Measurements from ENCODE around the gene LAD1. TPM values are rescaled to one million over a fixed set of nuclear protein-coding genes. Genes with fewer than 3 reads are reported as not detected.

The LAD1 gene
- total and polyA plus RNA-seq, 2 of the 4 experiments (the other 2 are of a cell fraction), result under 0.01 to 0.07 TPM

DNA sequence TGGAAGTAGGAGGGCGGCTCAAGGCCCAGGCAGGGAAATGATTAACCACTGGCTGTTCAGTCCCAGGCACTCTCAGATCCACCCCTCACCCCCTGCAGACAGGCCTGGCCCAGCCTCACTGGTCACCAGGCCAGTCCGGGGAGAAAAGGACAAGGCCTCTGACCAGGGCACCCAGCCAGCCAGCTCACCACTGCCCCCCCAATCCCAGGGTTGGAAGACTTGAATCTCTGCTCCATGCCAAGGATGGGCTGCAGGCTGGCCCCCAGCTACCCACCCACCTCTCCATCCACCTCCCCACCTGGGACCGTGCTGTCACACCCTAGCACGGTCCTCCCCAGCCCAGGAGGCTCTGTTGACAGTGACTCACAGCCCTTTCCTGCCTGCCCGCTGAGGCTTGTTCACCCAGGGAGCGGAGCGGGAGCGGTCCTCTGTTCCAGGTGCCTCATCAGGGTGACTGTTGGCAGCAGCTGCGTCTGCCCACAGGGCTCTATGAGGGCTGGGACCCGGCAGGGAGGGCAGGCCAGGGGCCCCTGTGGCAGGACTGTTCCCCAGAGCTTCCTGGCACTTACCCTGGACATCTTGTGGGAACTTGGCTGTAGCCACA is 2.2 kb downstream of the LAD1 start:
- no peak overlapping the region for H3K23ac ChIP-seq (ENCODE audit: low read depth, low read length)
- POLR2A ChIA-PET (ENCODE audit: unreplicated experiment), result no interaction called here

More for the DNA sequence above, 2.2 kb downstream of the LAD1 start:
- peaks cover 88% of the 10 kb centered on the region for H3K27me3 ChIP-seq (ENCODE audit: control insufficient read depth, insufficient read depth, low read length)
- H2BK120ac ChIP-seq (ENCODE audit: low read depth, low read length), result no peak overlapping the region
- no peak overlapping the region for H2BK15ac ChIP-seq (ENCODE audit: low read depth, low read length)
- H3K9me3 ChIP-seq (ENCODE audit: control insufficient read depth, insufficient read depth, low read length), result no peaks in the 10 kb centered on the region
- H4K5ac ChIP-seq (ENCODE audit: low read depth, low read length), result no peak overlapping the region
- no peak overlapping the region for H3K14ac ChIP-seq (replicated peaks; ENCODE audit: low read depth, low read length)
- 84% methylated on average over 8 of the region's 10 CpGs; no CpG with 5 or more reads in 1 of the 2 experiments for WGBS, 2 experiments (ENCODE audit: extremely low coverage in 2 of 2, insufficient read length in 1 of 2)
- H3K9ac ChIP-seq (ENCODE audit: low read depth, low read length), result no peak overlapping the region
- H2BK20ac ChIP-seq (ENCODE audit: low read depth, low read length), result no peak overlapping the region
- H4K91ac ChIP-seq (ENCODE audit: insufficient read depth, low read depth, low read length), result no peak overlapping the region
- no peaks in the 10 kb centered on the region for H3K79me1 ChIP-seq (ENCODE audit: low read depth in 1 of 2, low read length in 2 of 2)
- H3K9me1 ChIP-seq (ENCODE audit: insufficient read depth, low read length), result no peaks in the 10 kb centered on the region
- no peak for TF ChIP-seq RCOR1 (IDR thresholded peaks at IDR 0.05; ENCODE audit: insufficient replicate concordance, low read length)
- TF ChIP-seq CEBPB (IDR thresholded peaks at IDR 0.05; ENCODE audit: low read depth, low read length), result no peak
- no peak for TF ChIP-seq MXI1 (IDR thresholded peaks at IDR 0.05; ENCODE audit: borderline replicate concordance, low read depth, low read length)
- no peak for TF ChIP-seq CTCF (conservative IDR thresholded peaks at IDR 0.05; ENCODE audit: low read depth, low read length)
- TF ChIP-seq BHLHE40 (IDR thresholded peaks at IDR 0.05; ENCODE audit: low read depth, low read length), result no peak
- DNase-seq (no peak), ATAC-seq (ENCODE audit: low read depth) (no peak)
- no peak overlapping the region for H2BK5ac ChIP-seq (ENCODE audit: low read depth, low read length, poor library complexity, severe bottlenecking)
- in situ Hi-C loops (cut with MboI; ENCODE audit: low sequenced_read_pairs) (no loop called here), dilution Hi-C loops (cut with HindIII; ENCODE audit: low sequenced_read_pairs, unreplicated experiment) (no loop called here), intact Hi-C loops (cut with micrococcal nuclease) (no loop called here)
- H2AFZ ChIP-seq (replicated peaks; ENCODE audit: low read length, poor library complexity), result no peak overlapping the region
- no peak overlapping the region for H3K4ac ChIP-seq (ENCODE audit: low read depth, low read length)
- H3K36me3 ChIP-seq (ENCODE audit: control insufficient read depth, insufficient read depth, low read length), result no peaks in the 10 kb centered on the region
- no peaks in the 10 kb centered on the region for H3K4me1 ChIP-seq (ENCODE audit: control insufficient read depth, insufficient read depth, low read length)
- H4K20me1 ChIP-seq (ENCODE audit: insufficient read depth, low read length), result no peaks in the 10 kb centered on the region
- no peak overlapping the region for H2AK9ac ChIP-seq (replicated peaks; ENCODE audit: low read depth, low read length, poor library complexity)
- H3K4me2 ChIP-seq (ENCODE audit: low read depth, low read length), result no peak overlapping the region
- CTCF ChIA-PET, result interaction anchor here (0.6 kb wide), 1 partner anchor 698 kb away, joined by 3 read pairs; no protein-coding TSS in a partner anchor
- H4K8ac ChIP-seq (ENCODE audit: low read depth in 2 of 2, low read length in 2 of 2), result no peak overlapping the region
- H3K18ac ChIP-seq (ENCODE audit: low read depth, low read length), result no peak overlapping the region
- H2AK5ac ChIP-seq (ENCODE audit: low read depth, low read length), result no peak overlapping the region
- BruUV-seq (replicated peaks), result no TSS peak
- H3K56ac ChIP-seq (ENCODE audit: extremely low read depth, insufficient read depth, low read length), result no peak overlapping the region
- H3K4me3 ChIP-seq (ENCODE audit: insufficient read depth, low read depth, low read length), result no peak overlapping the region
- no peak overlapping the region for H3K27ac ChIP-seq (ENCODE audit: insufficient read depth, low read length)
